ENCODE measurements around the gene CIT.
"Not testable (repeated sequence)": the region's sequence is repeated elsewhere in the genome, so short reads cannot be mapped to it uniquely, and the experiment has no call there.

Gene CIT

DNA sequence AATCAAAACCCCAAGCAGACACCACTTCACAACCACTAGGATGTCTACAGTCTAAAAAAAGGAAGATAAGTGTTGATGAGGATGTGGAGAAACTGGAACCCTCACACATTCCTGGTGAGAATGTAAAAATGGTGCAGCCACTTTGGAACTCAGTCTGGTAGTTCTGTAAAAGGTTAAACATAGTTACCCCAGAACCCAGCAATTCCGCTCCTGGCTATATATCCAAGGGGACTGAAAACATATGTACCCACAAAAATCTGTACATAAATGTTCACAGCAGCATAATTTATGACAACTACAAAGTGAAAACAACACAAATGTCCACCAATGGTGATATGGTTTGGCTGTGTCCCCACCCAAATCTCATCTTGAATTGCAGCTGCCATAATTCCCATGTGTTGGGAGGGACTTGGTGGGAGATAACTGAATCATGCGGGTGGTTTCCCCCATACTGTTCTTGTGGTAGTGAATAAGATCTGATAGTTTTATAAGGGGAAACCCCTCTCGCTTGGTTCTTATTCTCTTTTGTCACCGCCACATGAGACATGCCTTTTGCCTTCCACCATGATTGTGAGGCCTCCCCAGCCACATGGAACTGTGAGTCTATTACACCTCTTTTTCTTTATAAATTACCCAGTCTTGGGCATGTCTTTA, 162.4 kb downstream of the CIT start:
- no peaks in the 10 kb centered on the region for H3K27me3 ChIP-seq (ENCODE audit: insufficient read depth, low read length)
- no peak overlapping the region for H2AFZ ChIP-seq (ENCODE audit: low read depth, low read length)
- no peaks in the 10 kb centered on the region for H3K4me1 ChIP-seq (ENCODE audit: insufficient read depth, low read length)
- H3K36me3 ChIP-seq (ENCODE audit: insufficient read depth, low read length): peaks cover 85% of the 10 kb centered on the region
- H3K4me3 ChIP-seq (ENCODE audit: low read length): no peak overlapping the region
- peaks cover 3% of the 10 kb centered on the region for H3K9me3 ChIP-seq (ENCODE audit: low read length)

DNA sequence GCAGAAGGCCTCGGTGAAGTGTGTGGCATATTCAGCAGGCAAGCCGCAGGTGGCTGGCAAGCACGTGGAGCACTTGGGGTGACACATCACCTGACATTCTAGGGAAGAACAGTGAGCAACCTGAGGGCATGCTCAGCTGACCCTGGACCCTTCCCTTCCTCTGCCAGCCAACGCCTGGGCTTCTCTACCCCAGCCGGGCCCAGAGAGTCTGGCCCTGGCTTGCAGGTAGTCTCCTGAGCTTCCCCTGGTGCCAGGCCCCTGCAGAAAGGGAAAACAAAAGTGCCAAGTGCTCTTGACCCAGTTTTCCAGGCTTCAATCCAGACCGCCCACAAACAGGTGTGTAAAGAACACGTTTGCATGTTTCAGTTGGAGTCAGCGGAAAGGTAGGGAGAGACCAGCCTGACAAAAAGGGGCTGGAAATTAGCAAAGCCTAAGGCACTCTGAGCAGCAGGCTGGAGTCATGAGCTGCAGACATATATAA, 163.5 kb downstream of the CIT start:
- peaks cover 83% of the 10 kb centered on the region for H3K36me3 ChIP-seq (ENCODE audit: insufficient read depth, low read length)
- no peak overlapping the region for H2AFZ ChIP-seq (ENCODE audit: low read depth, low read length)
- peaks cover 3% of the 10 kb centered on the region for H3K9me3 ChIP-seq (ENCODE audit: low read length)
- H3K27me3 ChIP-seq (ENCODE audit: insufficient read depth, low read length): no peaks in the 10 kb centered on the region
- H3K4me3 ChIP-seq (ENCODE audit: low read length): no peak overlapping the region
- H3K4me1 ChIP-seq (ENCODE audit: insufficient read depth, low read length): no peaks in the 10 kb centered on the region

DNA sequence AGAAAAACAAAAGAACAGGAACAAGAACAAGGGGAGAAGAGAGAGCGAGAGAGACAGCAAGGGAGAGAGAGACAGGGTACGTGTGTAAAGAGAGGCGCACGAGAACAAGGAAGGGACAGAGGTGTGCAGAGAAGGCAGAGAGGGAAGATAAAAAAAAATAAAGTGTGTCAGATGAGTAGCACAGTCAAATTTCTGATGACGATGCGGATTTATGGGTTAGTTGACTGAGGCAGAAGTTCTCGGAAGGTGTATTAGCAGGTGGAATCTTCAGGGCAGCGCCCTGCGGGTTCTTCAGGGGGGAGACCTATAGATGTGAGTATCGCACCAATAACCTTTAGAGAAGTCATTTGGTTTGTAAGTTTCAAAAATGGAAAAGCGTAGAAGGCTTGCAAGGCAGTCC, 164.4 kb downstream of the CIT start:
- Histone ChIP-seq H3K4me3 (ENCODE audit: low read length) (no peak overlapping the region), H2AFZ (ENCODE audit: low read depth, low read length) (no peak overlapping the region), H3K36me3 (ENCODE audit: insufficient read depth, low read length) (peaks cover 80% of the 10 kb centered on the region), H3K4me1 (ENCODE audit: insufficient read depth, low read length) (no peaks in the 10 kb centered on the region), H3K27me3 (ENCODE audit: insufficient read depth, low read length) (no peaks in the 10 kb centered on the region), H3K9me3 (ENCODE audit: low read length) (peaks cover 3% of the 10 kb centered on the region)

DNA sequence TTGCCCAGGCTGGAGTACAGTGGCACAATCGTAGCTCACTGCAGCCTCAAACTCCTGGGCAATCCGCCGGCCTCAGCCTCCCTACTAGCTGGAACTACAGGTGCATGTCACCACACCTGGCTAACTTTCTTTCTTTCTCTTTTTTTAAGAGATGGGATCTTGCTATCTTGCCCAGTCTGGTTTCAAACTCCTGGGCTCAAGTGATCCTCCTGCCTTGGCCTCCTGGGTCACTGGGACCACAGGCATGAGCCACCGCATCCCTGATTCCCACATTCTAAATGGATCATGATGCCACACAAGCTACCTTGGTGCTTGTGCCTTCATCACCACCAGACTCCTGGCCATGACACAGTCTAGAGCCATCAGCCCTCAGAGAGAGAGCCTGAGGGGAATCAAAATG, 165.4 kb downstream of the CIT start:
- Histone ChIP-seq H2AFZ (ENCODE audit: low read depth, low read length) (no peak overlapping the region), H3K4me1 (ENCODE audit: insufficient read depth, low read length) (no peaks in the 10 kb centered on the region), H3K9me3 (ENCODE audit: low read length) (peaks cover 3% of the 10 kb centered on the region), H3K4me3 (ENCODE audit: low read length) (no peak overlapping the region), H3K36me3 (ENCODE audit: insufficient read depth, low read length) (peaks cover 86% of the 10 kb centered on the region), H3K27me3 (ENCODE audit: insufficient read depth, low read length) (no peaks in the 10 kb centered on the region)

DNA sequence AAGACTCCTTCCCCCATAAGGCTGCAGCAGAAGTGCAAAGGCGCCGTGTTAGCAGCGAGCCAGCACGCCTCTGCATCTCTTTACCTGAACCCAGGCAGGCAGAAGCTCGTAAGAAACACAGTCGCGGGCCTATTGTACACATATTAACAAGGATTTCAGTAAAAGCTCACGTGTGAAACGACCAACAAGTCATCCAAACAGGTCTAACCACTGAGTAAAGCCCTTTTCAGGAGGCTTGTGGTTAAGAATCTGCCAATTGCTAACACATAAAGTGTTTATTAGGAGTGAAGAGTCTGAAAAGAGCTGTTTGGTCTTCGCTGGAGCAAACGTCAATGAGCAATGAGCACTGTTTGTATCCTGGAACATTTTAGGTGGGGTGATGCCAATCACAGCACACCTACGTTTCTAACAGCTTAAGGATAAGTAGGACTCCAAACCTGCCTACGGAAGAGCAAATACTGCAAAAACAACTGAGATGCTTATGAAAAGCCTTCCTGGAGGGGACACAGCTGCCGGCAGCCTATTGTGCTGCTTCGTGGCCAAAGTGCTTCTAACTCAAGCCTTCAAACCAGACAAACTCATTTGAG, 166.1 kb downstream of the CIT start:
- Histone ChIP-seq H3K4me3 (ENCODE audit: low read length) (no peak overlapping the region), H3K4me1 (ENCODE audit: insufficient read depth, low read length) (no peaks in the 10 kb centered on the region), H3K27me3 (ENCODE audit: insufficient read depth, low read length) (no peaks in the 10 kb centered on the region), H2AFZ (ENCODE audit: low read depth, low read length) (no peak overlapping the region), H3K9me3 (ENCODE audit: low read length) (peaks cover 3% of the 10 kb centered on the region), H3K36me3 (ENCODE audit: insufficient read depth, low read length) (peaks cover 81% of the 10 kb centered on the region)

DNA sequence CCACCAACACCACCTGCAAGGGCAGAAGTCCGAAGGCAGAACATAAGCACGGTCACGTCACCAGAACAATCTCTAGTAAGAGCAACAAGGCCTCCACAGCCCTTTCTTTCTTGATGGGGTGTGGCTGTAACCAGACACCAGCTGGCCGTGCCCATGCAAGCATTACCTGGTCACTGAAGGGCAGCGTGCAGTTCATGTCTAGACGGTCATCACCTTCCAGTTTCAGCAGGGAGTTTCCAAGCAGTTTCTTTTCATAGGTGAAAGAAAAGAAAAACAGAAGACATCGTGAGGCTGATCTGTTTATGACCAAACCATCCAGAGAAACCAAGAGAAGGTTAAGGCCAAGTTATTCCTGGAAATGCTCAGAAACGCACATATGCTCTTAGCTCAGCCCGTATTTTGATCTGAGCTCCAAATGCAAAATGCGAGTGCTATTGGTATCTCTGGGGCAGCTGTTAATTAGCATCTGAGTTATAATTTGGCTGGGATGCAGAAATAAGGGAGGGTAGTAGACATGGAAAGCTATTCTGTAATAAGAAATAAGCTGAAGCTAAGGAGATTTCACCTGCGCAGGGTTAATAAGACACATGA, 166.7 kb downstream of the CIT start:
- peaks cover 78% of the 10 kb centered on the region for H3K36me3 ChIP-seq (ENCODE audit: insufficient read depth, low read length)
- H3K9me3 ChIP-seq (ENCODE audit: low read length): peaks cover 3% of the 10 kb centered on the region
- H2AFZ ChIP-seq (ENCODE audit: low read depth, low read length): no peak overlapping the region
- H3K27me3 ChIP-seq (ENCODE audit: insufficient read depth, low read length): no peaks in the 10 kb centered on the region
- no peaks in the 10 kb centered on the region for H3K4me1 ChIP-seq (ENCODE audit: insufficient read depth, low read length)
- H3K4me3 ChIP-seq (ENCODE audit: low read length): no peak overlapping the region

DNA sequence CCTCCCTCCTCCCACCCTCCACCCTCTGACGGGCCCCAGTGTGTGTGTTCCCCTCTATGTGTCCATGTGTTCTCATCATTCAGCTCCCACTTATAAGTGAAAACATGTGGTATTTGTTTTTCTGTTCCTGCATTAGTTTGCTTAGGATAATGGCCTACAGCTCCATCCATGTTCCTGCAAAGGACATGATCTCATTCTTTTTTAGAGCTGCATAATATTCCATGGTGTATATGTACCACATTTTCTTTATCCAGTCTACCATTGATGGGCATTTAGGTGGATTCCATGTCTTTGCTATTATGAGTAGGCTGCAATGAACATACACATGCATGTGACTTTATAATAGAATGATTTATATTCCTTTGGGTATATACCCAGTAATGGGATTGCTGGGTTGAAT, 170.7 kb downstream of the CIT start:
- peaks cover 47% of the 10 kb centered on the region for H3K36me3 ChIP-seq (ENCODE audit: insufficient read depth, low read length)
- H2AFZ ChIP-seq (ENCODE audit: low read depth, low read length); H3K27me3 ChIP-seq (ENCODE audit: insufficient read depth, low read length); H3K4me1 ChIP-seq (ENCODE audit: insufficient read depth, low read length); H3K4me3 ChIP-seq (ENCODE audit: low read length); H3K9me3 ChIP-seq (ENCODE audit: low read length): not testable (repeated sequence)

DNA sequence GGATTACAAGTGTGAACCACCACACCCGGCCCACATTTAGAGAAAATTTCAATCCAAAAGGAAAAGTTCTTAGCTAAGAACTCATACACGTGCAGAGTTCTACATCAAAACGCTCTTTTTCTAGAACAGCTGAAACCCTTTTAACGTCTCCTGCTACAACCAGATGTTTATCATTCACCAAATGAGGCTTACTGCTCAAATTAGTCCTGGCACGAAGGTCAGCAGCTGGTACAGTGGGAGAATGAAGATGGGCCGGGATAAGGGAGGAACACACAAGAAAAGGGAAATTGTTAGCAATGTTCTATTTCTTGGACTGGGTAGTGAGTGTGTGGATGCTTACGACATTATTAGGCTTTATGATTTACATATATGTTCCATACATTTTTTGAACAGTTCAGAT, 171.9 kb downstream of the CIT start:
- peaks cover 46% of the 10 kb centered on the region for H3K36me3 ChIP-seq (ENCODE audit: insufficient read depth, low read length)
- no peaks in the 10 kb centered on the region for H3K9me3 ChIP-seq (ENCODE audit: low read length)
- H3K27me3 ChIP-seq (ENCODE audit: insufficient read depth, low read length): no peaks in the 10 kb centered on the region
- H2AFZ ChIP-seq (ENCODE audit: low read depth, low read length): no peak overlapping the region
- no peak overlapping the region for H3K4me3 ChIP-seq (ENCODE audit: low read length)
- no peaks in the 10 kb centered on the region for H3K4me1 ChIP-seq (ENCODE audit: insufficient read depth, low read length)

DNA sequence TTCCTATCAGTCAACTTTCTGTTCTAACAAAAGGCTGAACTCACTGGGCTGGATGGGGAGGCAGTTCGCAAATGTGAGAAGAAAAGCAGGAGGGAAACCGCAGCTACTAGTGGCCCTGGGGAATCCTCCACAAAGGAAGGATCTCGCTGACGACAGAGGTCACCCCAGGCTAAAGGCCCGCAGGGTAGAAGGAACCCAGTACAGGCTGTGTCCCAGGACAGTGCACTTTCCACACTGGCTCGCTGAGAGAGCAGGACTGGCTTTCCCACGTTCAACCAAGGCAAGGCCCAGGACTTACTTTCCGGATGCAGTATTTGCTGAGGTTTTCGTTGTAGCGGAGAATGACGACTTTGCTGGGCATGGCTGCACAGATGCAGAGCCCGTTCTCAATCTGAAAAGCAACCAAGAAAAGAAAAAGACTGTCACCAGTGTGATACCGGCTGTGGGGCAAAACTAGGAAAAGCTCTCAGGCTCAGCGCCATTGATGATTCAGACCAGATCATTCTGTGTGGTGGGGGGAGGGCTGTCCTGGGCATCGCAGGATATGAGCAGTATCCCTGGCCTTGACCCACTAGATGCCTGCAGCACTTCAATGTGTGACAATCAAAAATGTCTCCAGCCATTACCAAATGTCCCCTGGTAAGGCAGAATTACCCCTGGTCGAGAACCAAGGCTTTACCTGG, 172.9 kb downstream of the CIT start:
- H3K9me3 ChIP-seq (ENCODE audit: low read length): no peaks in the 10 kb centered on the region
- H3K36me3 ChIP-seq (ENCODE audit: insufficient read depth, low read length): peaks cover 48% of the 10 kb centered on the region
- no peaks in the 10 kb centered on the region for H3K27me3 ChIP-seq (ENCODE audit: insufficient read depth, low read length)
- H3K4me1 ChIP-seq (ENCODE audit: insufficient read depth, low read length): no peaks in the 10 kb centered on the region
- no peak overlapping the region for H3K4me3 ChIP-seq (ENCODE audit: low read length)
- no peak overlapping the region for H2AFZ ChIP-seq (ENCODE audit: low read depth, low read length)

DNA sequence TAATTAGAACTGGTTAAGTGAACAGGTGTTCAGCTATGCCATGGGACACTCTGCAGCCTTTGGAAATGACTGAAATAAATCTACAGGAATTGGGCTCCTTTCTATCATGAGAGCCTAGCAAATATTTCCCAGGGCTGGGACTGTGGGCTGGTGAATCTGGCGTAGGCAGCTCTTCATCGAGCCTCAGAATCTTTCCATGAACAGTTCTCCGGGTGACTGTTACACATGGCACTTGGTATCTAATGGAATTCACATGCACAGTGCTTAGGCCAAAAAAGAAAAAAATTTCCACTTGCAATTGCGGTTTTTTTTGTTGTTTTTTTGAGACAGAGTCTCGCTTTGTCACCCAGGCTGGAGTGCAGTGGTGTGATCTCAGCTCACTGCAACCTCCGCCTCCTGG, 177.0 kb downstream of the CIT start:
- H2AFZ ChIP-seq (ENCODE audit: low read depth, low read length): no peak overlapping the region
- no peak overlapping the region for H3K4me3 ChIP-seq (ENCODE audit: low read length)
- no peaks in the 10 kb centered on the region for H3K9me3 ChIP-seq (ENCODE audit: low read length)
- H3K36me3 ChIP-seq (ENCODE audit: insufficient read depth, low read length): peaks cover 42% of the 10 kb centered on the region
- H3K27me3 ChIP-seq (ENCODE audit: insufficient read depth, low read length): no peaks in the 10 kb centered on the region
- no peaks in the 10 kb centered on the region for H3K4me1 ChIP-seq (ENCODE audit: insufficient read depth, low read length)

DNA sequence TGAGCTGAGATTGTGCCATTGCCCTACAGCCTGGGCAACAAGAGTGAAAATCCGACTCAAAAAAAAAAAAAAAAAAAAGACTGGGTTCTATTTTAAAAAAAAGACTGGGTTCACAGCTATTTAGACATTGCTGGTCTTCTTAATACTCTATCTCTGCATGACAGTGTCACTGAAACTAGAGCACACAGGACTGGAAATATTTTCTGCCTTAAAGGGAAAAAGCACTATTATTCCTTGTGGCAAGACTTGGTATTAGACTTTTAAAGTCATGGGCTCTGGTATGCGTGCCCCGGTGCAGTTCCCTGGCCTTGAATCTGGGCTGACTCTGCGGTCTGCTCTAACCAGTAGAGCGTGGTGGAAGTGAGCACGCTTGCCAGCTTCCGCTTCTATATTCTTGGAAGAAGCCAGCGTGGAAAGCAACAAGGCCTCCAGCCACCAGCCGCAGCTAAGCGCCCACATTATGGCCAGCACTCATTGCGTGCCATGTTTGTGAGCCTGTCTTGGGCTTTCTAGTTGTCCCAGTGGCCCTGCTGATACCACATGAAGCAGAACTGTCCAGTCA, 177.8 kb downstream of the CIT start:
- Histone ChIP-seq H3K4me3 (ENCODE audit: low read length) (no peak overlapping the region), H2AFZ (ENCODE audit: low read depth, low read length) (no peak overlapping the region), H3K4me1 (ENCODE audit: insufficient read depth, low read length) (no peaks in the 10 kb centered on the region), H3K36me3 (ENCODE audit: insufficient read depth, low read length) (peaks cover 42% of the 10 kb centered on the region), H3K9me3 (ENCODE audit: low read length) (no peaks in the 10 kb centered on the region), H3K27me3 (ENCODE audit: insufficient read depth, low read length) (no peaks in the 10 kb centered on the region)

DNA sequence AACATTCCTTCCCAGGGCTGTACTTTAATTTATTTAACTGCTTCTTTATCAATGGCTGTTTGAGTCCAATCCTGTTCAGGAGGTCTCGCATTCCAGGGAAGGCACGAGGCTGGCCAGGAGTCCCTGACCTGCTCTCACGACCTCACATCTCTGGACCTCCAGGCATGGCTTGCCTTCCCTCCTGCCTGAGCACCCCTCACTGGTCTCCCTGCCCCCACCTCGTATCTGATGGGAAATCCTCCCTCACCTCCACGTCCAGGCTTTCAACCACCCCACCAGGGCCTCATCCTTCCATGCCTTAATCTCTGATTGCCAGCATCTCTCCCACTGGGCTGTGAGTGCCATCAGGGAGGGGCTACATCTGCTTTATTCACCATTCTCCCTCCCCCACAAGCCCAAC, 180.2 kb downstream of the CIT start:
- H3K36me3 ChIP-seq (ENCODE audit: insufficient read depth, low read length): peaks cover 38% of the 10 kb centered on the region
- no peaks in the 10 kb centered on the region for H3K27me3 ChIP-seq (ENCODE audit: insufficient read depth, low read length)
- H2AFZ ChIP-seq (ENCODE audit: low read depth, low read length): no peak overlapping the region
- H3K4me1 ChIP-seq (ENCODE audit: insufficient read depth, low read length): no peaks in the 10 kb centered on the region
- H3K9me3 ChIP-seq (ENCODE audit: low read length): no peaks in the 10 kb centered on the region
- H3K4me3 ChIP-seq (ENCODE audit: low read length): no peak overlapping the region

DNA sequence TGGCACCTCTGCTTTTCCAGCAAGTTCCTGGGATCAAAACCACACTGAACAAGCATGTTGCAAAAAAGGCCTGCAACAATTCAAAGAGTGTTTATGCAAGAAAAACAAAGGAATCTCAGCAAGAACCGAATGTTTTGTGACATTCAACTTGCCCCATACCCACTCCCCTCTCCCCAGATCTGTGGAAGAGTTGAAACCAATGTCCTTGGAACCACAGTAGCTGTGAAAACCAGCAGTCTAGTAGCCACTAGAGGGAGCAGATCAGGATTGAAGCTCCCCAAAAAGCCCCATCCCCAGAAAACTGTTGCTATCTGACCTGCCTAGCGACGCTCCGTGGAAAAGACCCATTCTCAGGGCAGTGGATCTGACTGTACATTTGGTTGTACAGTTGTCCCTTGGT, 182.1 kb downstream of the CIT start:
- H3K4me1 ChIP-seq (ENCODE audit: insufficient read depth, low read length): no peaks in the 10 kb centered on the region
- H3K36me3 ChIP-seq (ENCODE audit: insufficient read depth, low read length): peaks cover 28% of the 10 kb centered on the region

More for the DNA sequence above, 182.1 kb downstream of the CIT start:
- Histone ChIP-seq H2AFZ (ENCODE audit: low read depth, low read length) (no peak overlapping the region), H3K4me3 (ENCODE audit: low read length) (no peak overlapping the region), H3K9me3 (ENCODE audit: low read length) (no peaks in the 10 kb centered on the region), H3K27me3 (ENCODE audit: insufficient read depth, low read length) (no peaks in the 10 kb centered on the region)
